Putamen (tissue), 1 donor: ENCODE results near the gene TTLL5.

Source experiments
- DNase-seq: peaks from one replicate; pipeline ENCODE4 v3.0.0-alpha.2; 2016; ENCODE audit warnings: low spot score

The TTLL5 gene

DNA sequence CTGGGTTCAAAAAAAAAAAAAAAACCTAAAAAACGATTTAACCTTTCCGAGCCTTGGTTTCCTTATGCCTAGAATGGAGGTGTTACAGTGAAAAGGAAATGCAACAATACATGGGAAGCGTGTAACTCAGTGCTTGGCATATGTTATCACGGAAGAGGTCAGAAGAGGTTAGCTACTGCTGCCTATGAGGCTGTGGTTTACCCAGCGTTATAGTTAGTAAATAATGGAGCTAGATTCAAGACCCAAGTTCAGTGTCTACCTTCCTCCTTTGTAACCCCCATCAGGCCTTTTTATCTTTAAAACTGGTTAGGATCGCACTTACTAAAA is 325.4 kb downstream of the TTLL5 start:
- no peak for DNase-seq

DNA sequence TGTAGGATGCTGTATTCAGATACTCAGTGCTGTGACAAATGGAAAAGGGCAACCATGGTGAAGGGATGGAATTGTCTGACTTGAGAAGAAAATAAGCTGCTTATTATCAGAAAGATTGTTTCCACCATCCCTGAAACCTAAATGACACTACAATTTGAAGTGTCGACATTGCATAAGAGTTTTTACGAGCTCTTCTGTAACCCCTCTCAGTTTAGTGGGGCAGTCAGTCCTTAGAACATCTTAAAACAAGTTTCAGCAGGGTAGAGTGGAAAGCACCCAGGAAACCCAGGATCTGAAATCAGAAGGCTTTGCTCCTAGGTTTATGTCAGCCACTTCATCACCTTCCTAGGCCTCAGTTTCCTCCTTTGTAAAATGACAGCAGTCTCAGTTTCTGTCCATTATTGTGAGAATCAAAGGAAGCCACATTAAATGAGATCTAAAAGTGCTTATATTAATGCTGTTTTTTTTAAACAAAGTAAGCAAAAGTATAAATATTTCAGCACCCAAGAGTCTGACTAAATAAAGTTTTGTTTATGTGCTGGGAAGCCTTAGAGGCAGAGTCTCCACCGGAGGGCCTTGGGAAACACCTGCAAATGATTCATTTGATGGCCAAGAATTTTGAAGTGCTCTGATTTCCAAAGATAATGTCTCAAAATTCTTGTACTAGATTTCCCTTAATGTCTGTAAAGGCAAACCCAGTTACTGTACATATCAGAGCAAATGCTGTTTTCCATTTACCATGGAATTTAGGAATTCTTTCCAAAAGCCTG is 326.3 kb downstream of the TTLL5 start:
- no peak for DNase-seq

DNA sequence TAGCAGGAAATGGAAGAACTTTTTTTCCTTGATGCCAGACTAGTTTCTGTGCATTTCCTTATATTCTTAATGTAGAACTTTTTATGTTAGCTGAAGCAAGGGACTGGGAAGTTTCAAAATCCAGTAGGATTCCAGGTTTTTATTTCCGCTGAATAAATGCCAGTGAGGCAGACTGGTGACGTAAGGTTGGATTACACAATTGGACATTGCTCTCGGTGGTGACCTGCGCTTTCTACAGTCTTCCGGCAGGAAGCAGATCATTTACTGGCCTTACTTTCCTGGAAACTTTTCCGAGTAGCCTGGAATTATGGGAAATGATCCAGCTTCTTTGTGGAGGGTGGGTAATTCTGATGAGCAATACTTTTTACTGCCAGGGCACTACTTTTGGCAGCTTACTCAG is 328.1 kb downstream of the TTLL5 start:
- no peak for DNase-seq

DNA sequence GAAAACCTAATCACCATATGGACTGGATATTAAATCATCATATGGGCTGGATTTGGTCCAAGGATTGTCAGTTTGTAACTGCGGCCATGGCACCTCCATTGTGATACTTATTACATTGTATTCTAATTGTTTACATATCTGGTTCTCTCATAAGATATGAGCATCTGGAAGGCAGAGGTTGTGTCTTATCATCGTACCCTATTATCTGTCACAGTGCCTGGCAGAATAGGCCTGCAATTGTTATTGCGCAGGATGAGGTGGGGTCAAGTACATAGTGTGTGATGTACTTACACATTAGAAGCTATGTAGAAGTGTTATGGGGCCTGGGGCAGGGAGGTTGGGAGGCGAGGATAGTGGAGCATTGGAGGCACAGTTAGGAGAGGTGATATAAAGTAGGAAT is 329.3 kb downstream of the TTLL5 start:
- DNase-seq: no peak

DNA sequence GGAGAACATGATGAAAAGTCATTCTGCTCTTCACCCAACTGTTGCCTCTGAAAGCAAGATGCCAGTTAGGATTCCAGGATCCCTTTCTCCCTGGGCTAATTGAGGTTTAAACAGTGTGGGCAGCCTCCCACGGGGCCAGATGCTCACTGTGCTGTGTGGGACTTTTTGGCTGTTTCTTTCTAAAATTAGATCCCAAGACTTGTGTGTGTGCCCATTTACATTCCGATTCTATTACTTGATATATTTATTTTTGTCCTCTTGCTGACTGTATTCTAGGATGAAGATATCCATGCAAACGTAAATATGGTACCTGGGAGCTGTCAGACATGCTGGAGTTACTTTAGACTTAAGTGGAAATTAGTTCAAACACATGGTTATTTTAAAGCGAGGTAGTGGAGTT is 330.7 kb downstream of the TTLL5 start:
- DNase-seq: no peak

DNA sequence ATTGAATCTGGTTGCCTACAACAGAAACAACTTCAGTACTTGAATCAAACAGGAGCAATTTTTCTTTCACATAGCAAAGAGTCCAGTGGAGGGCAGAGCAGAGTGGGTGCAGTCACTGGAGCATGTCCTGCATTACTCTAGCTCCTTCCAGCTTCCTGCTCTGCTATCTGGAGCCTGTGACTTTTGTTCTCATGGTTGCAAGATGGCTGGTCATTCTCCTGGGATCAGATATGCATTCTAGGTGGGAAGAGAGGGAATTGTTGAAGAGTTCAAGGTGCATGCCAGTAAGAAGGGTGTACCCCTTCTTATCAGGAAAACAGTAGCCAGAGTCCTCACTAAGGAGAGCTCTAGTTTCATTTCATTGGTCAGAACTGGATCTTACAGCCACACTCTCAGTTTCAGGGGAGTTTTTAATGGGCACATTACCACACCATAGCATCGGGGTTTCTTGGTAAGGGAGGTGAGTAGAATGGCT is 332.6 kb downstream of the TTLL5 start:
- no peak for DNase-seq

DNA sequence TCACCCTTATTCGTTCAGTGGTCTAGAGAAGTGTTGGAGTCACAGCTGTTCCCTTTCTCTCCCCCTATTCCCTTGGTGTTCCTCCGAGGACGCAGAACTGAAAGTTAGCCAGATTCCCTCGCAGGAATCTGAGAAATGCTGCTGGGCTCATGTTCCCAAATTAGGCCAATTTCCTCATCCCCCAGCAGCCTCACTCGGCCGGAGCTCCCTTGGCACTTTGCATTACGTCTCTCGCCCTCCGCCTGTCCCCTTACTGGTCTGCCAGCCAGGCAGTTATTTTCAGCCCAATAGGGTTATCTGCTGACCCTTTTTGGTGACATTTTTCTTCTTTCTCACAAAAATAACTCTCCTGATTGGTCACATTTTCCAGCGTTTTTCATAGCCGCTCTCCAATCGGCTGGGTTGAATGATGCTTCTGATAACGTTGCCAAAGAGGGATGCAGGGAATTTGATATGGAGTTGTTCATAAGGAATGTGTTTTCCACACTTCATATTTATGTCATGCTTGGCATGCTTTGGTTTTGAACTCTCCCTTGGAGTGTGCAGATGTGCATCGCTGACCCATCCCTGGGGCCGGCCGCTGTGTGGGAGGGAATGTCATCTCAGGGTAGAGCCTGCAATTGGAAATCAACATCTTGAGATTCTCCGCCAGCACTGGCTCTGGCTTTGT is 334.5 kb downstream of the TTLL5 start:
- DNase-seq: no peak

DNA sequence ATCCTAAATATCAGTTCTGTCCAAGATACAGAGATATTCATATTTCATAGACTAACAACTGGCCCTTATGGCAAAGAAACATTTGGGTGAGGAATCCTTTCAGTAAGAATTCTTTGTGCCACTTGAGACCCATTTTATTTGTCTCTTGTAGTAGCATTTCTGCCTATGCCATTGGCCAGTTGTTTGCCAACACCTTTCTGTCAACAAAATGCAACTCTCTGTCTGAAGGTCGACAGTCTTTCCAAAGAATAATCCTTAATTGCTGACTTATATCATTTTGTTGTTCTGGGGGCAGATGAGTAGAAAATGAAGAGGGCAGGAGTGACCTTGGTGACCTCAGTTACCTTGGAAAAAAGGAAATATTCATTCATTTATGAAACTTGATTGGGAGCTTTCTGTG is 335.4 kb downstream of the TTLL5 start:
- DNase-seq: no peak

DNA sequence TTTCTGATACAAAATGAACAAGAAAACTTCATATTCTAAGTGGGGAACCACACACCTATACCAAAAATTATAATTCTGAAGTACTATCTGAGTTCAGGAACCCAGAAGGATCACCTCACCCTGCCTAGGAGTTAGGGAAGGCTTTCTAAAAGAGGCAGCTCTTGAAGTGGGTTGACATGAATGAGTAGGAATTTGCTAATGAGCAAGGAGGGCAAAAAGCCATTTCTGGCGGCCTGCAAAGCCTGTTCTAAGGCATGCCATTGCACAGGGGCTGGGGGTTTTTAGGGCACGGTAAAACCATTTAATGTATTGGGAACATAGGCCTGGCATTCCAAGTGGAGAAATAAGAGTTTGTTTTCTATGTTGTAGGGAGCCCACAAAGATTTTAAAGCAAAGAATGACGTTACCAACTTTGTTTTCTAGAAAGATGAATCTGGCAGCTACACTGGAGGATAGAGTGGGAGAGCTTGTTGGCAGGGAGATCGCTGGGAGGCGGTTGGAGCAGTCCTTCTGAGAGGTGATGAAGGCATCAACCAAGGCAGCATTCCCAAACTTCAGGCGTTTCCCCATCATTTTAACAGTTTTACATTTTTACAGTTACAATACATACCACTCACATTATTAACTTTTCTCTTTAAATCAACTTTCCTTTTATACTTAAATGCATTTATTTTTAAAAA is 338.6 kb downstream of the TTLL5 start:
- DNase-seq: no peak

DNA sequence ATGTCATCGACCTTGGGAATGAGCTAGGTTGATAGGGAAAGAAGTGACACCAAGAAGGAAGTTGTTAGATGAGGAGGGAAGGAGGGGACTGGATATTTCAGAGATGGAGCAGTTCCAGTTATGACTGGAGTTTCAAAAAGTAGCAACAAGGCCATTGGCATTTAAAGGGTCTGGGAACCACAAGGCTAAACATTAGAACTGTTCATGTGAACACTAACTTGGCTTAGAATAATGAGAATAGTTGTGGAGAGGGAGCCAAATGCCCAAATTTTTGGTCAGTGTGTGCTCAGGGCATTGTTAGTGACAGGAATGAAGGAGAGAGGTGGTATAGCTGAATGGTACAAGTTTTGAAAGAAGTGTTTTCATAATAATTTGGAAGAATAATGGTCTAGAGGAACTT is 341.3 kb downstream of the TTLL5 start:
- DNase-seq: no peak
